GM21447 (cell line): Measurements from ENCODE around the gene MAML3.

Experiments used
- ATAC-seq: cut with Tn5 transposase; IDR thresholded peaks from one replicate; pipeline ENCODE4 v1.9.1; 2021; ENCODE audit not compliant: unreplicated experiment

The MAML3 gene

DNA sequence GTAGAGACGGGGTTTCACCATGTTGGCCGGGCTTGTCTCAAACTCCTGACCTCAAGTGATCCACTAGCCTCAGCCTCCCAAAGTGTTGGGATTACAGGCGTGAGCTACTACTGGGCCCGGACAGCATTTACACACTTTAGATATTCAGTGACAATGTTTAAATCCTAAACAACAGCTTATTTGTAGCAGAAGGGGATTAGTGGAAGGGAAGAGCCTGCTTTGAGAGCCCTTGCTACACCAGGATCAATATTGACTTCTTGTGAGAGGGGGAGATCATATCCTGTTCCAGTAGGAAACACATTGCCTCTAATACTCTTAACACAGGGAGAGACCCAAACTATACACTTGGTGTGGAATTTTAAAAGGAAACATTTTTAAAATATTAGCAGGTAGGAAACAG lies 481.3 kb downstream of the MAML3 start:
- no peak for ATAC-seq

GRCh38 chr4:139672215-139672614 lies 481.8 kb downstream of the MAML3 start:
- ATAC-seq: no peak

DNA sequence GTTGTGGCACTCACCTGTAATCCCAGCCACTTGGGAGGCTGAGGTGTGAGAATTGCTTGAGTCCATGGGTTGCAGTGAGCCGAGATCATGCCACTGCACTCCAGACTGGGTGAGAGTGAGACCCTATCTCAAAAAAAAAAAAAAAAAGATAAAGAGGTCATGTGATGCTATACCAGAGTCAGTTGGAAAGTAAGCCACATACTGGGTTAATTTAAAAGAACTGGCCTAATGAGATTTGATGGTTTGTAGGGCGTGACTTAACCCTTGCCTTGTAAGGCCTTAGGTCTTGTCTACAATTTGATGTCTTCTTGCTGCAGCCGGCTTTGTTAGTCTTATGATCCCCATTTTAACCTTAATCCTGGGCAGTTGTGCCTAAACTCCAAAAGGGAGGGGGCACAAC lies 483.2 kb downstream of the MAML3 start:
- ATAC-seq: no peak

DNA sequence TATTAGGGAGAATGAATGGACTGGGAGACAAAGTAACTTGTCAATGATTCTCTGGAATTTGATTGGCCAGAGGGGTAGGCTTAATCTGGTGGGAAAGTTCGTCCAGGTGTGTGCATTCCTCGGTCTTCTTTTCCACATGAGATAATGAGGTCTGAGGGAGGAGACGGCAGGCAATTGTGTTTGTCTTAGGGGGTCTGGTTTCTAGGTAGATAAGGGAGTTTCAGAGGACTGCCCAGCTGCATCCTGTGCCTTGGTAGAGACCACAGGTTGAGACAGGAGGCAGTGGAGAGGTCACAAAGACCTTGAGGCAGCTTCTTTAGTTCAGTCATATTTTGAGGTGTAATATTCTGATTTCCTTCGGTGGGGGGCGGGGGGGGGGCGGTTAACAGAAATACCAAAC lies 484.1 kb downstream of the MAML3 start:
- ATAC-seq: no peak

GRCh38 chr4:139669335-139669734 lies 484.6 kb downstream of the MAML3 start:
- no peak for ATAC-seq

DNA sequence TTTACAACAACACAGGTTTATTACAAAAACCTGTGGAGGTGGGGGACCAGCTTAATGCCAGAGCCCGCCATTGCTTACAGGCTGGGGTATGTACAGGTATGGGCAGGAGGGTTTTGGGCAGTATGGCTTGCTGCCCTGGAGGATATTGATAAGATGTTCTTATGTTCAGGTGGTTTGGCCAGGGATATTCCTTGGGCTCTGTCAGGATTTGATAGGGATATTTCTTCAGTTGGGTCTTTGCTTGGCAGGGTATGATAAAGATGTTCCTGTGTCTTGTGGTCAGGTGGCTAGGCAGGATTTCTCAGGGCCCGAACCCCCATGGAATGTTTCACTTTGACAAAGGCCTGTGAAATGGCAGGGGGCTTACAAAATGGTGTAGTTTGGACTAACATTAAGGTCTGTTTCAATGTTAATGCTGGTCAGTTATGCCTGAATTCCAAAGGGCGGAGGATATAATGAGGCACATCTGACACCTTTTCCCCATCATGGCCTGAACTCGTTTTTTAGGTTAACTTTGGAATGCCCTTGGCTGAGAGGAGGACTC lies 485.3 kb downstream of the MAML3 start:
- no peak for ATAC-seq

DNA sequence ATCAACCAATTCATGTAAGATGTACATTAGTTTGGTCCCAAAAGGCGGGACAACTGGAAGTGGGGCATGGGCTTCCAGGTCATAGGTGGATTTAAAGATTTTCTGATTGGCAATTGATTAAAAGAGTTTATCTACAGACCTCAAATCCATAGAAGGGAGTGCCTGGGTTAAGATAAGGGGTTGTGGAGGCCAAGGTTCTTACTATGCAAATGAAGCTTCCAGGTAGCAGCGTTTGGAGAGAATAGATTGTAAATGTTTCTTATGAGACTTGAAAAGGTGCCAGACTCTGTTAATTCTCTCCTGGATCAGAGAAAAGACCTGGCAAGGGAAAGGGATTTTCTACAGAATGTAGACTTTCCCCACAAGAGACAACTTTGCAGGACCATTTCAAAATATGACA lies 485.9 kb downstream of the MAML3 start:
- ATAC-seq: no peak
